Prostate gland (tissue), 2 donors: ENCODE results near the gene FOXRED2.

ENCODE experiments used
- CTCF ChIP-seq, 4 experiments: fragments of 200-600 bp in 2 of 4; fragments of 450-650 bp in 2 of 4; sonication (generic) in 2 of 4; IDR thresholded peaks; 1 replicate in 3 of 4; 2 replicates in 1 of 4; pipeline ENCODE4 v1.5.1; 2016 to 2019; ENCODE audit warnings: antibody characterized with exemption in 4 of 4, mild to moderate bottlenecking in 2 of 4, moderate library complexity in 2 of 4
- POLR2A ChIP-seq: fragments of 450-650 bp; IDR thresholded peaks from one replicate; pipeline ENCODE4 v1.6.1; 2016; ENCODE audit warnings: antibody characterized with exemption, mild to moderate bottlenecking
- POLR2AphosphoS5 ChIP-seq: sonication (generic); formaldehyde crosslinking; IDR thresholded peaks from one replicate; pipeline ENCODE4 v1.6.1; 2017; ENCODE audit warnings: antibody characterized with exemption

- no peak for TF ChIP-seq CTCF (IDR thresholded peaks at IDR 0.05)
- TF ChIP-seq POLR2A, result no peak
- no peak for TF ChIP-seq POLR2AphosphoS5
Measured at GRCh38 chr22:36532466-36532865, 25.6 kb upstream of the FOXRED2 start.
